HUES6 (cell line): ENCODE measurements around the gene CCDC71L.
"Not testable (repeated sequence)": the region's sequence is repeated elsewhere in the genome, so short reads cannot be mapped to it uniquely, and the experiment has no call there.

Source experiments
- H3K27ac ChIP-seq: 2 replicates; pipeline ENCODE4 v1.7.0; 2013; ENCODE audit warnings: low read depth, mild to moderate bottlenecking, low read length, inconsistent platforms
- H3K27me3 ChIP-seq: 2 replicates; pipeline ENCODE4 v1.6.1; 2013; ENCODE audit warnings: low read length; ENCODE audit not compliant: control insufficient read depth, insufficient read depth
- H3K36me3 ChIP-seq: 2 replicates; pipeline ENCODE4 v1.6.1; 2013; ENCODE audit warnings: low read length; ENCODE audit not compliant: control insufficient read depth, insufficient read depth
- H3K4me1 ChIP-seq: 2 replicates; pipeline ENCODE4 v1.6.1; 2013; ENCODE audit warnings: low read length; ENCODE audit not compliant: control insufficient read depth, insufficient read depth
- H3K4me3 ChIP-seq: 2 replicates; pipeline ENCODE4 v1.5.1; 2013; ENCODE audit warnings: low read depth, low read length
- H3K9ac ChIP-seq: one replicate; pipeline ENCODE4 v1.6.1; 2013; ENCODE audit warnings: mild to moderate bottlenecking, low read length
- H3K9me3 ChIP-seq: 2 replicates; pipeline ENCODE4 v1.6.1; 2013; ENCODE audit warnings: low read depth, low read length; ENCODE audit not compliant: control insufficient read depth, insufficient read depth

Gene CCDC71L

GRCh38 chr7:106660862-106661720 lies at the start of gene CCDC71L:
TSS of gene CCDC71L (minus strand) at chr7:106661158. CDS start at chr7:106660896, 262 bp downstream.
- Histone ChIP-seq H3K9me3 (no peaks in the 10 kb centered on the region), H3K27ac (peak within 1 kb of the TSS; percentile 81; the same call in 1 of the 2 replicates), H3K4me1 (0 out of 2 replicates have a peak, but pooled peaks cover 5% of the 10 kb centered on the region), H3K27me3 (no peaks in the 10 kb centered on the region), H3K9ac (peak within 1 kb of the TSS; percentile 92), H3K36me3 (no peaks in the 10 kb centered on the region), H3K4me3 (peak within 1 kb of the TSS; percentile 96)

- H3K4me1 ChIP-seq, H3K4me3 ChIP-seq, H3K9ac ChIP-seq, H3K27ac ChIP-seq, H3K27me3 ChIP-seq, H3K36me3 ChIP-seq: not testable (repeated sequence)
- peaks cover 13% of the 10 kb centered on the region for H3K9me3 ChIP-seq
These were observed 48.6 kb upstream of the CCDC71L start for GRCh38 chr7:106709604-106710003.

DNA sequence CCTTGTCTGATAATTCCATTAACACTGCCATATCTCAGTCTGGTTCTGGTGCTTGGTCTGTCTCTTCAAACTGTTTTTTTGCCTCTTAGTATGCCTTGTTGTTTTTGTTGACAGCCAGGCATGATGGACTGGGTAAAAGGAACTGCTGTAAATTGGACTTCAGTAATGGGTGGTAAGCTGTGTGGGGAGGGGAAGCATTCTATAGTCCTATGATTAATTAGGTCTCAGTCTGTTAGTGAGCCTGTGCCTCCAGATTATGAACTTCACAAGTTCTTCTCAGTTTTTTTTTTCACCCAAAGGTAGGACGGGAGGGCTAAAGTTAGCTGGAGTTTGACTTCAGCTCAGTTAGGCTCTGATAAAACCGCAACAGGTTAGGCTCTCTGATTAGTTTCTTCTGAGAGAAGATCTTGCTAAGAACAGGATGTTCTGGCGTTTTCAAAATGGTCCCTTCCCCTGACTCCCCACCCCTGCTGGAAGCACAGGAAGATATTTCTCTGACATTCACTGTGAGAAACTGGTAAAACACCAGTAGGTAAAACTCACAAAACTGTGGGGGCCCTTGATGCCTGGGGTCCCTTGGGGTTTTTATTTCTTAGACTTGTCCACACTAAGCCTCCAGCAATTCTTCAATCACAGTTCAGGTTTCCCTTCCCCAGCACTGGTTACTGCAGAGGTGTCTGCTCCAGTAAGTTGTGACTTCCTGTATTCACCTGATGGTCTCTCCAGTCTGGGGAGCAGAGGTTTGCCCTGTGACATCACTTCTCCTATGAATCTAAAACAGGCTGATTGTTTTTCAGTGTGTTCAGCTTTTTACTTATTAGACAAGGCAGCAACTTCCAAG lies 43.3 kb upstream of the CCDC71L start:
- Histone ChIP-seq H3K4me3 (no peak overlapping the region), H3K9me3 (peaks cover 8% of the 10 kb centered on the region), H3K27me3 (no peaks in the 10 kb centered on the region), H3K9ac (no peak overlapping the region), H3K27ac (no peak overlapping the region), H3K36me3 (no peaks in the 10 kb centered on the region), H3K4me1 (no peaks in the 10 kb centered on the region; the same call in 1 of the 2 replicates)

- Histone ChIP-seq H3K4me1 (no peaks in the 10 kb centered on the region), H3K27ac (no peak overlapping the region), H3K27me3 (no peaks in the 10 kb centered on the region), H3K9ac (no peak overlapping the region), H3K9me3 (peaks cover 9% of the 10 kb centered on the region), H3K4me3 (no peak overlapping the region), H3K36me3 (no peaks in the 10 kb centered on the region)
These were observed 32.9 kb upstream of the CCDC71L start for GRCh38 chr7:106693677-106694353.

DNA sequence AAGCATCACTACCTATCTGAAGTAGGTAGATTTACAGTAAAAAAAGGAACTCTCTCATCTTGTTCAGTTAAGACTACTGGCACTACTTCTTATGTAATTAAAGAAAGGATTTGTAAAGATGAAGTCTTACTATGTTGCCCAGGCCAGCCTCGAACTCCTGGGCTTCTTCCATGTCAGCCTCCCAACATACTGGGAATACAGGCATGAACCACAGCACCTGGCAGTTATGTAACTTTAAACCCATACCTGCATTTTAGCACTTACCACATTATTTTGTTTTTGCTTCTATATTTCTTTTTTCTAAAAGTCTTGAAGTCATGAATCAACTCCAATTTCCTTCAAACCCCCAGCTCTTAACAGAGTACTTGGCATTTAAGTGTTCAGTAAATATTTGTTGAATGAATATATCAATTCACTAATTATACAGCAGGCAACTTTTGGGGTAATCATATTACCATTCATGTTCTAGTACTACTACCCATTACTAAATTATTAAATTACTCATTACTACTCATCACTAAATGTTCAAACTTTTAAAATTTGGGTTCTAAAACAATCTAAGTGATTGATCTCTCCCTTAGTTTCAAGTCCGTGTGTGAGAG lies 31.6 kb upstream of the CCDC71L start:
- Histone ChIP-seq H3K4me1 (no peaks in the 10 kb centered on the region), H3K27ac (no peak overlapping the region), H3K9ac (no peak overlapping the region), H3K27me3 (no peaks in the 10 kb centered on the region), H3K9me3 (peaks cover 9% of the 10 kb centered on the region), H3K4me3 (no peak overlapping the region), H3K36me3 (no peaks in the 10 kb centered on the region)

GRCh38 chr7:106688161-106688560 lies 27.2 kb upstream of the CCDC71L start:
- H3K27me3 ChIP-seq, H3K4me3 ChIP-seq, H3K36me3 ChIP-seq, H3K4me1 ChIP-seq, H3K9me3 ChIP-seq, H3K9ac ChIP-seq, H3K27ac ChIP-seq: not testable (repeated sequence)

- H3K27me3 ChIP-seq: no peaks in the 10 kb centered on the region
- H3K4me3 ChIP-seq: no peak overlapping the region
- H3K4me1 ChIP-seq: no peaks in the 10 kb centered on the region
- no peak overlapping the region for H3K9ac ChIP-seq
- H3K9me3 ChIP-seq: no peaks in the 10 kb centered on the region
- H3K27ac ChIP-seq: no peak overlapping the region
- no peaks in the 10 kb centered on the region for H3K36me3 ChIP-seq
These were observed 23.0 kb upstream of the CCDC71L start for GRCh38 chr7:106683941-106684340.

DNA sequence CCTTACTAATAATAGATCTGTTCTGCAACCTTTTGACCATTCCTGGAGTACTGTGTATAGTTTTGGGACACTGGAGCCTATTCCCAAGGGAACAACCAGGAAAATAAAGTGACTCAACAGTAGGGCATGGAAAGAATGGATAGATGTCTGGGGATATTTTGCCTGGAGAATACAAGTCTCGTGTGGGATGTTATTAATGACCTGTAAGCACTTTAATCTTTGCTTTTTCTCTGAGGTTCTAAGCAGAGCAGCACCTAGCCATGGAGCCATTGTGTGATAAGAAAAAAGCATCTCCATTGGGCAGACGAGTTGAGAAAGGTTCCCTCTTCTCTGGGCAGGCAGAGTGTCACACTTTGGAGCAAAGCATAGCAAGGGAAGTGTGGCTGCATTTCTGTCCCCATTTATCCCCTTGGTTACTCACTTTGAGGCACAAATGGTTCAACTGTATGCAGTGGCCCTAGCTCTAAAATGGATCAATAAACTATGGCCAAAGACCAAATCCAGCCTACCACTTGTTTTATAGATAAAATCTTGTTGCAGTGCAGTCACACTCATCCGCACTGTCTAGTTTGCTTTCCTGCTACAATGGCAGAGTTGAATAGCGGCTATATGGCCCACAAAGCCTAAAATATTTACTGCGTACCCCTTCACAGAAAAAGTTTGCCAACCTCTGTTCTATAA lies 21.0 kb upstream of the CCDC71L start:
- Histone ChIP-seq H3K9me3 (no peaks in the 10 kb centered on the region), H3K4me3 (no peak overlapping the region), H3K4me1 (no peaks in the 10 kb centered on the region), H3K9ac (no peak overlapping the region), H3K27ac (no peak overlapping the region), H3K36me3 (no peaks in the 10 kb centered on the region), H3K27me3 (no peaks in the 10 kb centered on the region)

GRCh38 chr7:106679153-106679931 lies 18.4 kb upstream of the CCDC71L start:
- Histone ChIP-seq H3K9me3 (no peaks in the 10 kb centered on the region), H3K27ac (no peak overlapping the region), H3K27me3 (no peaks in the 10 kb centered on the region), H3K4me1 (no peaks in the 10 kb centered on the region), H3K9ac (no peak overlapping the region), H3K36me3 (no peaks in the 10 kb centered on the region), H3K4me3 (no peak overlapping the region)

DNA sequence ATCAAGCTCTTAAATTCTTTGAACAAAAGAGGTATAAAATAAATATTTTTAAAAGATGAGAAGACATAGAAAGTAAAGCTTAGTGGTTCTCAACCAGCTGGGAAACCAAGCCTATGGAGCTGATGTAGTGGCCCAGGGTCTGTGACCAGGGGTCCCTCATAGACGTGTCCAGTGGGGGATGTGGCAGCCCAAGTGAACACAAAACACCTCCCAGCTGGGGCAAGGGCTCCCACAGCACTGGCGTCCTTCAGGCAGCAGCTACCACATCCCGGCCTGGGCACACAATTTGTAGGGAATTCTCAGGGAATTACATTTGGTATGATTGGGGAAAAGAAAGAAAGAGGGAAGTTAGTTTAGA lies 17.8 kb upstream of the CCDC71L start:
- Histone ChIP-seq H3K27me3 (no peaks in the 10 kb centered on the region), H3K4me1 (no peaks in the 10 kb centered on the region), H3K27ac (no peak overlapping the region), H3K9me3 (no peaks in the 10 kb centered on the region), H3K4me3 (no peak overlapping the region), H3K9ac (no peak overlapping the region), H3K36me3 (no peaks in the 10 kb centered on the region)
